OCI-LY3 (cell line): ENCODE results near the gene LRP6.

Source experiments
- H2AFZ ChIP-seq: fragments of 200-600, 300-600 bp; shearing (Covaris generic); 2 replicates; pipeline ENCODE4 v1.6.0; 2014; ENCODE audit warnings: antibody characterized with exemption, low read depth, low read length
- H3K27ac ChIP-seq: fragments of 200-600, 300-600 bp; sonication (generic); 2 replicates; pipeline ENCODE4 v1.5.1; 2014; ENCODE audit warnings: mild to moderate bottlenecking, low read length, moderate library complexity, mixed read lengths
- H3K27me3 ChIP-seq: fragments of 200-600, 300-600 bp; sonication (generic); 2 replicates; pipeline ENCODE4 v1.6.1; 2014; ENCODE audit warnings: low read depth, low read length, mixed read lengths
- H3K36me3 ChIP-seq: fragments of 200-600, 300-600 bp; sonication (generic); replicated peaks from 2 replicates; pipeline ENCODE3; 2014; ENCODE audit warnings: low read depth, low read length, mixed read lengths
- H3K4me1 ChIP-seq: fragments of 300-600, 200-600 bp; sonication (generic); 2 replicates; pipeline ENCODE4 v1.6.1; 2014; ENCODE audit warnings: low read length, mixed read lengths
- H3K4me2 ChIP-seq: fragments of 200-600, 300-600 bp; sonication (generic); 2 replicates; pipeline ENCODE4 v1.6.1; 2014; ENCODE audit warnings: low read length, mixed read lengths
- H3K4me3 ChIP-seq: fragments of 300-600, 200-600 bp; sonication (generic); 2 replicates; pipeline ENCODE4 v1.5.1; 2014; ENCODE audit warnings: antibody characterized with exemption, mild to moderate bottlenecking, low read length, moderate library complexity
- H3K79me2 ChIP-seq: fragments of 300-600, 200-600 bp; shearing (Covaris generic); 2 replicates; pipeline ENCODE4 v1.6.1; 2014; ENCODE audit warnings: mild to moderate bottlenecking, low read length, mixed read lengths
- H3K9ac ChIP-seq: fragments of 300-600, 200-600 bp; shearing (Covaris generic); 2 replicates; pipeline ENCODE4 v1.6.0; 2014; ENCODE audit warnings: mild to moderate bottlenecking, low read length, moderate library complexity
- H3K9me3 ChIP-seq: fragments of 200-600, 300-600 bp; shearing (Covaris generic); 2 replicates; pipeline ENCODE4 v1.6.1; 2014; ENCODE audit warnings: low read length, mixed read lengths; ENCODE audit not compliant: insufficient read depth
- H4K20me1 ChIP-seq: fragments of 200-600, 300-600 bp; sonication (generic); 2 replicates; pipeline ENCODE4 v1.6.1; 2016; ENCODE audit warnings: low read length, mixed read lengths; ENCODE audit not compliant: insufficient read depth
- EZH2phosphoT487 ChIP-seq: fragments of 200-600 bp; shearing (Covaris generic); IDR thresholded peaks from 2 replicates; pipeline ENCODE4 v1.6.1; 2018; ENCODE audit warnings: antibody characterized with exemption, mixed run types, low read depth
- TF ChIP-seq, protein P1 (sequence below): fragments of 200-600, 300-600 bp; sonication (generic); IDR thresholded peaks from 2 replicates; pipeline ENCODE4 v1.5.1; 2014; ENCODE audit warnings: antibody characterized with exemption, low read length, low read depth

Gene LRP6

GRCh38 chr12:12072064-12072760, 194.6 kb downstream of the LRP6 start:
- Histone ChIP-seq H3K9me3 (no peaks in the 10 kb centered on the region), H3K27ac (no peak overlapping the region), H3K27me3 (peaks cover 22% of the 10 kb centered on the region), H3K9ac (peak overlapping the region; percentile 32), H2AFZ (peak overlapping the region; percentile 53), H3K36me3 (no peaks in the 10 kb centered on the region), H3K4me1 (peaks cover 20% of the 10 kb centered on the region), H4K20me1 (no peaks in the 10 kb centered on the region), H3K4me3 (peak overlapping the region; percentile 71), H3K79me2 (no peaks in the 10 kb centered on the region), H3K4me2 (peak overlapping the region; percentile 76)
- TF ChIP-seq EZH2phosphoT487 = no peak
- TF ChIP-seq, protein P1, sequence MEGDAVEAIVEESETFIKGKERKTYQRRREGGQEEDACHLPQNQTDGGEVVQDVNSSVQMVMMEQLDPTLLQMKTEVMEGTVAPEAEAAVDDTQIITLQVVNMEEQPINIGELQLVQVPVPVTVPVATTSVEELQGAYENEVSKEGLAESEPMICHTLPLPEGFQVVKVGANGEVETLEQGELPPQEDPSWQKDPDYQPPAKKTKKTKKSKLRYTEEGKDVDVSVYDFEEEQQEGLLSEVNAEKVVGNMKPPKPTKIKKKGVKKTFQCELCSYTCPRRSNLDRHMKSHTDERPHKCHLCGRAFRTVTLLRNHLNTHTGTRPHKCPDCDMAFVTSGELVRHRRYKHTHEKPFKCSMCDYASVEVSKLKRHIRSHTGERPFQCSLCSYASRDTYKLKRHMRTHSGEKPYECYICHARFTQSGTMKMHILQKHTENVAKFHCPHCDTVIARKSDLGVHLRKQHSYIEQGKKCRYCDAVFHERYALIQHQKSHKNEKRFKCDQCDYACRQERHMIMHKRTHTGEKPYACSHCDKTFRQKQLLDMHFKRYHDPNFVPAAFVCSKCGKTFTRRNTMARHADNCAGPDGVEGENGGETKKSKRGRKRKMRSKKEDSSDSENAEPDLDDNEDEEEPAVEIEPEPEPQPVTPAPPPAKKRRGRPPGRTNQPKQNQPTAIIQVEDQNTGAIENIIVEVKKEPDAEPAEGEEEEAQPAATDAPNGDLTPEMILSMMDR = peak; percentile 37

GRCh38 chr12:12070674-12071656, 195.9 kb downstream of the LRP6 start, which contains the start of gene BCL2L14:
Gene BCL2L14, plus strand, starts transcription at chr12:12070939. Its CDS starts 8,367 bp downstream, at chr12:12079306.
- no peak within 1 kb of the TSS for H3K27ac ChIP-seq
- H4K20me1 ChIP-seq = no peaks in the 10 kb centered on the region
- H3K9me3 ChIP-seq = no peaks in the 10 kb centered on the region
- H3K4me2 ChIP-seq = peak within 1 kb of the TSS; percentile 76
- peak within 1 kb of the TSS; percentile 32 for H3K9ac ChIP-seq
- H3K4me1 ChIP-seq = peaks cover 20% of the 10 kb centered on the region
- peak within 1 kb of the TSS; percentile 53 for H2AFZ ChIP-seq
- TF ChIP-seq, protein P1 = peak; percentile 30
- TF ChIP-seq EZH2phosphoT487 = no peak
- H3K79me2 ChIP-seq = no peaks in the 10 kb centered on the region
- no peaks in the 10 kb centered on the region for H3K36me3 ChIP-seq
- H3K4me3 ChIP-seq = peak within 1 kb of the TSS; percentile 71
- peaks cover 22% of the 10 kb centered on the region for H3K27me3 ChIP-seq

- no peak overlapping the region for H2AFZ ChIP-seq
- H3K4me3 ChIP-seq = no peak overlapping the region
- no peaks in the 10 kb centered on the region for H3K9me3 ChIP-seq
- H4K20me1 ChIP-seq = no peaks in the 10 kb centered on the region
- peaks cover 22% of the 10 kb centered on the region for H3K27me3 ChIP-seq
- no peak overlapping the region for H3K4me2 ChIP-seq
- peaks cover 20% of the 10 kb centered on the region for H3K4me1 ChIP-seq
- H3K27ac ChIP-seq = no peak overlapping the region
- H3K36me3 ChIP-seq = no peaks in the 10 kb centered on the region
- TF ChIP-seq, protein P1 = no peak
- TF ChIP-seq EZH2phosphoT487 = no peak
- no peaks in the 10 kb centered on the region for H3K79me2 ChIP-seq
- no peak overlapping the region for H3K9ac ChIP-seq
These were observed 196.9 kb downstream of the LRP6 start for GRCh38 chr12:12069821-12070548.
